HG03135 (cell line): ENCODE data around the gene RPL10.
A peak's percentile ranks its signal among the peaks of the same experiment; 100 is the strongest.
"Not testable (repeated sequence)": the region's sequence is repeated elsewhere in the genome, so short reads cannot be mapped to it uniquely, and the experiment has no call there.

Experiments used
- ATAC-seq: cut with Tn5 transposase; IDR thresholded peaks from one replicate; pipeline ENCODE4 v1.9.1; 2021; ENCODE audit warnings: mild to moderate bottlenecking, moderate library complexity; ENCODE audit not compliant: unreplicated experiment

The RPL10 gene

DNA sequence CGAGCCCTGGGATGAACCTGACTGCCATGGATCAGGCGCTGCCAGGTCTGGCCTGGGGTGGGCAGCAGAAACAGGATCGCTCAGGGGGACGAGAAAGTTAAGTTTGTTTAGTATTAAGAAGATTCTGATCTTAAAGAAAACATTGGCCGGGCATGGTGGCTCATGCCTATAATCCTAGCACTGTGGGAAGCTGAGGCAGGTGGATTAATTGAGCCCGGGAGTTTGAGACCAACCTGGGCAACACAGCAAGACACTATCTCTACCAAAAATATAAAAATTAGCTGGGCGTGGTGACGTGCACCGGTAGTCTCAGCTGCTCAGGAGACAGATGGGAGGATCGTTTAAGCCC, 23.0 kb upstream of the RPL10 start:
- ATAC-seq: no peak

DNA sequence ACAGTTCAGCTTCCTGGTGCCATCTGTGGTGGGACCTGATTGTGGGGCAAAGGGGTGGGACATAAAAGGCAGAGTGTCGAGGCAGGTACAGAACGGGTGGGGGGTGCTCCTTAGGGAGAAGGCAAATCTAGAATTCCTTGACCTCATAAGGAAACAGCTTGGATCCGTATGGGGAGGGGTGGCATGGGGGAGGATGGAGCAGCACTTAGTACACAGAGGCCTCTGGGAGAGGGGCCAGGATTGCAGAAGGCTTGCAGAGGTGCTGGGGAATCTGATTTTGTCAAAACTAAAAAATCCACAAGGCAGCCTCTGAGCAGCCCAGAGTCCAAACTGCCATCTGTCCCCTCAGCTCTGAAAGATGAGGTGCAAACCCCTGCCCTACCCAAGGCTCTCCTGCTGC, 21.4 kb upstream of the RPL10 start:
- ATAC-seq: no peak

DNA sequence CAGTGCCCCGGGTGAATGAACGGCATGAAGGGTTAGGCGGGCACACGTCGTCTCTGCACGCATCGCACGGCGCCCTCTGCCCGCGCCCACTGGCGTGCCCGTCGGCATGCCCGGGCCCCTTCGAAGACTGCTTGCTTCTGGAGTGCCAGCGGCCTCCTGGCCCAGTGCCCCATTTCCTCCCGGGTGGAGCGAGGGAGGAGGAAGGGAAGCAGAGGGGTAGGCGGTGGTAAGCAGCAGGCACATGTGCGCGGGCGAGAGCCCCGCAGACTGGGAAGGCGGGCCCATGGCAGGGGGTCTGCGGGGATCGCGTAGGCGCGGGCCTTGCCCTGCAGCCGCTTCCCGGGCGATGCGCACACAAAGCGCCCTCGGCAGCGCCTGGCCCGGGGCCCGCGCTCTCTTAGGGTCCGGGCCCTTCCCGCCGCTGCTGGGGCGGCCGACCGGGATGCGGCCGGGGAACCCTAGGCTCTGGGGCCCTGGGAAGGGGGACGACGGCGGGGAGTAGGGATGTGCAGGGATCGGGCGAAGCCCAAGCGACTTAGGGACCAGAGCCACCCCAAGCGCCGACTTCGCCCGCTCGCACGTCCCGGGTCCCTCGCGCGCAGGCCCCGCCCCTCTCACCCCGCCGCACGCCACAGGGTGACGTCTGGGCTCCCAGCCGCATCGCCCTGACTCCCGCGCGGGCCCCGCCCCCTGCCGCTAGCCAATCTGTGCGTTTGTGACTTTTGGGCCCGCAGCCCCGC, 19.9 kb upstream of the RPL10 start:
- peak; percentile 2 for ATAC-seq

DNA sequence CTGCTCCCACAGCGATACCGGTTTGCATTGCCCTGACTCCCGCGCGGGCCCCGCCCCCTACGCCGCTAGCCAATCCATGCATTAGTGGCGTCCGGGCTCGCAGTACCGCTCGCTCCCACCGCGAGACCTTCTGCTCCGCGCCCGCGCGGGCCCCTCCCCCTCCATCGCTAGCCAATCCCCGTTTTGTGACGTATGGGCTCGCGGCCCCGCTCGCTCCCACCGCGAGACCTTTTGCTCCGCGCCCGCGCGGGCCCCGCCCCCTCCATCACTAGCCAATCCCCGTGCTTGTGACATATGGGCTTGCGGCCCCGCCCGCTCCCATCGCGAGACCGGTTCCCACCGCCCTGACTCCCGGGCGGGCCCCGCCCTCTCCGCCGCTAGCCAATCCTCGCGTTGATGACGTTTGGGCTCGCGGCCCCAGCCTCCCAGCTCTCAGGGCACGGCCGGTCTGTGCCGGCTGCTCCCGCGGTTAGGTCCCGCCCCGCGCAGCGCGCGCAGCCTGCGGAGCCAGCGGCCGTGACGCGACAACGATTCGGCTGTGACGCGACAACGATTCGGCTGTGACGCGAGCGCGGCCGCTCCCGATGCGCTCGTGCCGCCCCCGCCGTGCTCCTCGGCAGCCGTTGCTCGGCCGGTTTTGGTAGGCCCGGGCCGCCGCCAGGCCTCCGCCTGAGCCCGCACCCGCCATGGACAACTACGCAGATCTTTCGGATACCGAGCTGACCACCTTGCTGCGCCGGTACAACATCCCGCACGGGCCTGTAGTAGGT, 19.2 kb upstream of the RPL10 start, which contains the start of gene EMD:
Gene EMD, plus strand, starts transcription at position 497 of the 770 bp plus-strand sequence. Its CDS starts 190 bp downstream, at position 687.
- peak; percentile 75 for ATAC-seq

DNA sequence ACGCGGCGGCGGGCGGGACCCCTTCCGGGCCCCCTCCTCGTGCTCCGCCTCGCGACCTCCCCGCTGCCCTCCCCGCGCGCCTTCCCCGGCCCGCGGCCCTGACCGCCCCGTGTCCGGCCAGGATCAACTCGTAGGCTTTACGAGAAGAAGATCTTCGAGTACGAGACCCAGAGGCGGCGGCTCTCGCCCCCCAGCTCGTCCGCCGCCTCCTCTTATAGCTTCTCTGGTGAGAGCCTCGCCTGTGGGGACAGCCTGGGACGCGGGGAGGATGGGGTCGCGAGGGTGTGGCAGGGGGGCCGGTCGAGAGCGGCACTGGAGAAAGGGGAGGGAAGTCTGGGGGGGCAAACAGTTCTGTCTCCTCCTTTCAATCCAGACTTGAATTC, 18.6 kb upstream of the RPL10 start:
- no peak for ATAC-seq

DNA sequence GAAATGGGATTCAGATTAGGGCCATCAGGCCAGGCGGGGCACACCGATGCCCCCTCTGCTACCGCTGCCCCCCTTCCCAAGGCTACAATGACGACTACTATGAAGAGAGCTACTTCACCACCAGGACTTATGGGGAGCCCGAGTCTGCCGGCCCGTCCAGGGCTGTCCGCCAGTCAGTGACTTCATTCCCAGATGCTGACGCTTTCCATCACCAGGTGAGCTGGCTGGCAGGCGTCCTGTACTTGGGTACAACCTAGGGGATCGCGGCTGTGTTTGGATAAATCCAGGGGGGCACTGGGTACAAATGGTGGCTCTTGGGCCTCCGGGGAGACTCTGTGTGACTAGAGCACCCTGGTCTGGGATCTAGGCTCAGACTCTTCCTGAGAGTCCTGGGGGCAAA, 18.0 kb upstream of the RPL10 start:
- ATAC-seq: no peak

DNA sequence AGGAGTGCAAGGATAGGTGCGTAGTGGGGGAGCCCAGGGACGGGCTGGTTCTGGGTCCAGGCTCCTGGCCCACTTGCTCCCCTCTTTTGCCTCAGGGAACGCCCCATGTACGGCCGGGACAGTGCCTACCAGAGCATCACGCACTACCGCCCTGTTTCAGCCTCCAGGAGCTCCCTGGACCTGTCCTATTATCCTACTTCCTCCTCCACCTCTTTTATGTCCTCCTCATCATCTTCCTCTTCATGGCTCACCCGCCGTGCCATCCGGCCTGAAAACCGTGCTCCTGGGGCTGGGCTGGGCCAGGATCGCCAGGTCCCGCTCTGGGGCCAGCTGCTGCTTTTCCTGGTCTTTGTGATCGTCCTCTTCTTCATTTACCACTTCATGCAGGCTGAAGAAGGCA, 17.4 kb upstream of the RPL10 start:
- ATAC-seq: no peak

DNA sequence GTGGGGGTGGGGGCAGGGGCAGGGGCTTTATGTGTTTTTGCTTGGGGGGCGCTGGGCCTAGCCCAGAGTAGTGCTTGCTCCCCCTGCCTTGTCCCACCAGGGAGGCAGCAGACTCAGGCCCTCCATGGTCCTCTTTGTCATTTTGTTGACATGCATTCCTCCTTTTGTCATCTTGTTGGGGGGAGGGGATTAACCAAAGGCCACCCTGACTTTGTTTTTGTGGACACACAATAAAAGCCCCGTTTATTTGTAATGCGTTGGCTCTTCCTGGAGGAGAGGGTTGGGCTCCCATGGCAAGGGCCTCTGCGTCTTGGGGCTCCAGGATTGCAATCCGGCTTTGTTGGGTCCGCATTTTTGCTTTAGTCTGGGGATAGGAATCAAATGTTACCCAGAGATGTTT, 16.9 kb upstream of the RPL10 start:
- no peak for ATAC-seq

DNA sequence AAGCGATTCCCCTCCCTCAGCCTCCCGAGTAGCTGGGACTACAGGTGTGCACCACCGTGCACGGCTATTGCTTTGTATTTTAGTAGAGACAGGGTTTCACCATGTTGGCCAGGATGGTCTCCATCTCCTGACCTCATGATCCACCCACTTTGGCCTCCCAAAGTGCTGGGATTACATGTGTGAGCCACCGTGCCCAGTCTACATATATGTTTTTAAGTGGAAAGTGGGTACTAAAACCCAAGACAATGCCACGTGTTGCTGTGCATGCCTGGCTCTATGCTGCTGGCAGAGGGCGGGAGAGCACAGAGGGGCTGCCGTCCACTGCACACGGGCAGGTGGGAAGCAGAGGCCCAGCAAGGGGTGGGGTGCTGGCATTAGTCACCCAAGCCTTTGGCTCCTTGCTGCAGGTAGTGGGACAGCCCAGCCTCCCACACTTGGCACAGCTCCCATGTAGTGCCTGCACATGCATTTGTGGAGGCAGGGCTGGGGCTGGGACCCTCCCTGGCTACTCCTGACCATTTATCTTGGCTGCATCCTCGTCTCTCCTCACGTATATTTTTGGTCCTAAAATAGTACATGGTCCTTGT, 15.6 kb upstream of the RPL10 start:
- ATAC-seq: no peak

DNA sequence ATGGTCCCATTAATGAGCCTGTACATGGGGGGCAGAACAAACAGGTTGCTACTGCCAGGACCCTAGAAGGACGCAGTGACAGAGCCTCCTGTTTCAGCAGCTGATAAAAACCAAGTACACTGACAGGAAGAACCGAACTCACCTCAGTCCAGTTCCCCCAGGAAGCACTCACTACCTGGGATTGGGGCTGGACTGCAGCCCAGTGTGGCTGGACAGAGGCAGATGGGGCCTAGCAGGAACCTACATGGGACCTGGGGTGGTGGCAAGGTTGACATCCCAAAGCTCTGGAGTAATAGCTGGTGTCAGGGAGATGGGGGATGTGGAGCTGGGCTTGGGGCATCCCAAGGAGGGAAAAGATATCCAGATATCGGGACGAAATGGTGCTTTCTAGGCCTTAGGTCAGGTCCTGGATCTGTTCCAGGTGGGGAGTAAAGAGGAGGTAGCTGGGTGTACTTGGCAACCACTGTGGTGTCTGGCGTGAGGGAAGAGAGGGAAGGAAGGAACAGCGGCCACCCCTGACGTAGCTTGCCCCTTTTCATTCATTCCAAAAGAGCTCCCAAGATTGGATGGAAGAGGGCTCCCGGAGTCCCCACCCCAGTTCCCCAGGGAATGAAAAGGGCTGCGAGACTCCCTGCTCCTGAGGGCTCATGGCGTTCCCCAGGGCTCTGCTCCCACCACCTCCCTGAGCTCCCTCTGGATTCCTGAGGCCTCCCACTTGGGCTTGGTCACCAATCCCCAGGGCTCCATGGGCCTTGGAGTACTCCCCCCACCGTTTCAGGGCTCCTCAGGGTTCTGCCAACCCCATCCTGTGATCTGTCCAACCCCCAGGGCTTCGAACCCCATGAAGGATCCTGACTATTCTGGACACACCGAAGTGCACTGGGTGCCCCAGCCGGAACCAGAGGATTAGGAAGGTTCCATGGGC, 14.6 kb upstream of the RPL10 start:
- no peak for ATAC-seq

DNA sequence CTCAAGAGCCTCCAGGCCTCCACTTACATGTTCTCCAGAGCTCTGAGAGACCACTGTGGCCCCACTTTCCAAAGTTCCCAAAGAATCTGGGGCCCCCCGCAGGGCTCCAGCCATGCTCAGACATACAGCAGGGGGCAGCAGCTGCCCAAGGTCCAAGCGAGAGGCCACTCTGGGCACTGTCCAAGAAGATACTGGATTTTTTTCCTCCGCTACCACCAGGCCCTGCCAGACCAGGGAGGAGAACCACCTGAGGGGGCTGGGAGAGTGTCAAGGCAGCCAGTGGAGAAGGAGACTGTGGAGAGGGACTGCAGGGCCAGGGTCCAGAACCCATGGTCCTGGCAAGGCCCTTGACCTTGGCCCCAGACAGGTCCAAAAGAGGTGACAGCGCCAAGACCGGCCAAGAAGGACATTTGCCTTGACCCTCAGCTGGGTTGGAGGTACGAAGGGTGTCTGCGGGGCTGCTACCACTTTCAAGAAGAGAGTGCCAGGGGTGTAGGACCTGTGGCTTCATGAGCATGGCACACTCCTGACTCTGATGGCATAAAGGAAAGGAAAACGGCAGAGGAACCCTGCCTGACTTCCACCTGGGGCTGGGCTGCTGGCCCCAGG, 13.8 kb upstream of the RPL10 start:
- ATAC-seq: no peak

DNA sequence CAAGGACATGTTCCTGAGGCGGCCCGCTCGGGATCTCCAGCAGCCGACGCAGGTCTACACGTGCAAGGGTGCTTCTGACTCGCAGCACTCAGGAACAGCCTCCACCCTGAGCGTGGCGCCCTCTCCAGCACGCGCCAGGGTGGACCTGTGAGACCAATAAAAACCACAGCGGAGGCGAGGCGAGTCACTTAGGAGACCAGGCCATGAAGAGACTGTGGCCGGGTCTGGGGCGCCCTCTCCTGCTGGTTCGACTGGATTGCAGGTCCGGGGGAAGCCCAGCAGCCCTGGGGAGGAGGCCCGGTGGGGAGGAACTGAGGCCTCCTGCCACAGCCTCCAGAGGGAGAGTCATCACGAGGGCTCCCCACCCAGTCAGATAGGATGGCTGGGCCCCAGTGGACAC, 10.1 kb upstream of the RPL10 start:
- ATAC-seq: peak; percentile 32

DNA sequence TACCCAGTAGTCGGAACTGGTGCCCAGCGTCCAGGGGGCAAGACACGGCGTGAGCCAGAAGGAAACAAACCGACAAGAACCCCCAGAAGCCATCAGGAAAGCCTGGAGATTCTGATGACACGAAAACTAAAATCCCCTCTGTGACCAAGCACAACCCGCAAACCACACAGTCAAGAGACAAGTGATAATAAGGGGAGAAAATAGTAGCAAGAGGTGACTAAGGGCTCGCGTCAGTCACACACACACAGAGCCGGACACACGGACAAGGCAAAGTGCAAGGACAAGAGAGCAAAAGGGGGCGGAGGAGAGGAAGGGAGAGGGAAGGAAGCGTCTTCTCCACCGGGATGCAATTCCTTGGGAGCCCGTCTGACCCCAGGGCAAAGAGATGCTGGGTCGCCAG, 9.5 kb upstream of the RPL10 start:
- not testable (repeated sequence) for ATAC-seq

DNA sequence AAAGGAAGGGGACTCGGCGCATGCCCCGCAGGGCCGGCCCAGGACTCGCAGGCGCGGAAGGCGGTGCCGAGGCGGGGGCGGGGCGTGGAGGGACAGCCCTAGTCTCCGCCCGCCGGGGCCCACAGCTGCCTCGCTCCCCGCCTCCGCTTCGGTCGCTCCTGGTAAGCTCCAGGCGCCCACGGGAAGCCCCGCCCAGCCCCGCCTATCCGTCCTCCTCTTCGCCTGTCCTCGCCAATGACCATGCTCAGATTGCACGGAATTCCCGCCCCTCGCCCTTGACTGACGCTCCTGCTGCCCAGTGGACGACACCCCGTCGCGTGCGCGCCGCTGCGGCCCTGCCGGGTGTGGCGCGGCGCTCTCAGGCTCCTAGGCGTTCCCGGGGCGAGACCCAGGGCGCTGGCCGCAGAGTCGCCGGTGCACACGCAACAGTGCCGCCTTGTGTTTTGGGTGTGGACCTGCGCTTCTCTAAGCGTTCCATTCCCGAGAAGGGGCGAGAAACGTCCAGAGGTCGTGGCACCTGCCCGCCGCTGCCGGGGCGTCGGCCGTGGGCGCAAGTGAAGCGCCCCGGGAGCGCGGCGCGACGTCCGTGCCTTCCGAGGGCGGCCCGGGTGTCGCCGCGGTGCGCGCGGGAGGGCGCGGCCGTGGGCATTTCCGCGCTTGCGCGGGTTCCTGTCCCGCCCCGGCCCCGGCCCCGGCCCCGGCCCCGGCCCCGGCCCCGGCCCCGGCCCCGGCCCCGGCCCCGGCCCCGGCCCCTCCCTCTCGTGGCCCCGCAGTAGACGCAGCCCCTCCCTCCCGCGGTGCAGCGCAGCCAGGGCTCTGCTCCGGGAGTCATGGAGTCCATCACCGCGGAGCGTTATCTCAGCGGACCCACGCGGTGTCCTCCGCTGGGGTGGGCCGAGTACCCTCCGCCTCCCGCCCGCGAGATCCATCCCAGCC, 8.1 kb upstream of the RPL10 start:
- peak; percentile 69 for ATAC-seq

DNA sequence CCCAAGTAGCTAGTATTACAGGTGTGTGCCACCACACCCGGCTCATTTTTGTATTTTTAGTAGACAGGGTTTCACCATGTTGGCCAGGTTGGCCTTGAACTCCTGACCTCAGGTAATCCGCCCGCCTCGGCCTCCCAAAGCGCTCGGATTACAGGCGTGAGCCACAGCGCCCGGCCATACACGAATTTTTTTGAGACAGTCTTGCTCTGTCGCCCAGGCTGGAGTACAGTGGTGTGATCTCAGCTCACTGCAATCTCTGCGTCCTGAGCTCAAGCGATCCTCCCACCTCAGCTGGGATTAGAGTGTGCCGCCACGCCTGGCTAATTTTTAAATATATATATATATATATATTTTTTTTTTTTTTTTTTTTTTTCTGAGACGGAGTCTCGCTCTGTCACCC, 1.8 kb upstream of the RPL10 start:
- ATAC-seq: not testable (repeated sequence)

DNA sequence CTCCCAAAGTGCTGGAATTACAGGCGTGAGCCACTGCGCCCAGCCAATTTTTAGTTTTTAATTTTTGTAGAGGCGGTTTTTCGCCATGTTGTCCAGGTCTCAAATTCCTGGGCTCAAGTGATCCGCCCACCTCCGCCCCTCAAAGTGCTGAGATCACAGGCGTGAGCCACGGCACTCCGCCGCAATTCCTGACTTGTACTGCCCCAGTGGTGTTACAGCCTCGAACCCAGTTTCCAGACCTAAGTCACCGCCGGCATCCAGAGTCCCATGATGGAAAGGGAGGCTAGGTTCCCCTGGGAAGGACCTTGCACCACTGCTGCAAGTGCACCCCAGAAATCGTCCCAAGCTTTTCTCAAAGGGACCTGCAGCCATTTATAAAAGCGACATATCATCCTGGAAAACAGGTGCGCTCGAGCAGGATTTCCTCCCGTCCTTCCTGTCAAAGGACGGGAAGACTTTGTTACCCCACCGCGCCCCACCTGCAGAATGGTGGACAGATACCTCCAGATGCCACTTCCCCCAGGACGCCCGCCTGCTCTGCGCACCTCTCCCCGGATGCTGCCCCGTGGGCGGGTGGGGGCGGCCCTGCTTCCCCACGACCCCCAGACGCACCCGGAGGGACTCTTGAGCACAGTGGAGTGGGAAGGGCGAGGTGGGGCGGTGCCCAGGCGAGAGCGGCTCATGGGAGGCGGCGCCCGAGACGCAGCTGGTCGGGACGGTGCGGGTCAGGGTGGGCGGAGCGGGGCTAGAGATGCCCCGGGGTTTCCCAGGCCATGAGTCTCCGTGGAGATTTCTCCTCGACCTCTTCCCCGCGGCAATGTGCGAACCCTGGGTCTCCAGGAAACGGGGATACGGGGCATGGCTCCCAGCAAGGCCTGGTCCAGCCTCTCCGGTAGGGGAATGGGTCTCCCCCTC, 947 bp upstream of the RPL10 start:
- peak; percentile 50 for ATAC-seq

DNA sequence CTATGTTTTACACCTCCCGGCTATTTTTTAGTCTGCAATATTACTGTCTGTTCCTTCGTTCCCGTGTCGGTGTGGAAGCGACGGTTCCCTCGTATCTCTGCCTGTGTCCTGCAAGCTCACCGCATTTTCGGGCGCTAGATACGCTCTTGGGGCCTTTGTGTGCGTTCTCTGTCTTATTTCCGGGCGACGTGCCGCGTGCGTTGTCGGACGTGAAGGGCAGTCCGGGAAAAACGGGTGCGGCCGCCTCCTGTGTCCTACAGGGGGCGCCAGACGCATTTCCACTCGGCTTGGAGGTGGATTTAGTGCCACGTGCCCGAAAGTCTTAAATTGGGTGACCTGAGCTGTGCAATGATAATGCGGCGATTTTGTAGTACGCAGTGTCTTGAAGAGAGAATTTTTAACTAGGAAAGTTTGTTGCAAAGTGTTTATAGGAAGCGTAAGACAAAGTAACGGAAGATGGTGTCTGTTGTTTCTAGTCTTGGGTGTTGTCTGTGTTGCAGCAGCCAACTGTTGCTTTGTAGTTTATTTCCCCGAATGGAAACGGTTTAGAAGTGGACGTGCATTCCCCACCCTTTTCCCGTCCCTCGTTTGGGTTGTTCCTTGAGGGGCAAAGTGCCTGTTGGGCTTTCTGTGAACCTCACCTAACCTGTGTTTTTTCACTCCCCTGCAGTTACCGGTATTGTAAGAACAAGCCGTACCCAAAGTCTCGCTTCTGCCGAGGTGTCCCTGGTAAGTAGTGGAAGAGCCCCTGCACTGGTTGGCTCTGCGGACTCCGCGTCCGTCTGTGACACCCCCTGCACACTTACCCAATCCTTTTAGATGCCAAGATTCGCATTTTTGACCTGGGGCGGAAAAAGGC, 720 bp downstream of the RPL10 start:
- ATAC-seq: peak; percentile 22
